ENCODE results near the gene CST11.

The CST11 gene

GRCh38 chr20:23492292-23492691 is 39.6 kb upstream of the CST11 start:
- H3K27ac ChIP-seq (ENCODE audit: low read length), result no peak overlapping the region
- H3K27me3 ChIP-seq (ENCODE audit: low read depth, low read length), result 0 out of 2 replicates have a peak, but pooled peaks cover 3% of the 10 kb centered on the region
- H3K36me3 ChIP-seq (replicated peaks; ENCODE audit: low read depth, low read length), result no peaks in the 10 kb centered on the region
- no peaks in the 10 kb centered on the region for H4K20me1 ChIP-seq (ENCODE audit: insufficient read depth, low read length)
- no peak overlapping the region for H2AFZ ChIP-seq (ENCODE audit: low read depth, low read length)
- TF ChIP-seq EZH2phosphoT487 (IDR thresholded peaks at IDR 0.05; ENCODE audit: low read depth) (no peak), CTCF (IDR thresholded peaks at IDR 0.05; ENCODE audit: low read depth, low read length) (no peak)
- no peak overlapping the region for H3K4me2 ChIP-seq (ENCODE audit: low read length)
- H3K4me1 ChIP-seq (ENCODE audit: low read length), result peaks cover 16% of the 10 kb centered on the region
- no peaks in the 10 kb centered on the region for H3K79me2 ChIP-seq (ENCODE audit: low read length)
- no peak overlapping the region for H3K4me3 ChIP-seq (ENCODE audit: low read length)
- no peak overlapping the region for H3K9ac ChIP-seq (ENCODE audit: low read length)
- no peaks in the 10 kb centered on the region for H3K9me3 ChIP-seq (ENCODE audit: insufficient read depth, low read length)

DNA sequence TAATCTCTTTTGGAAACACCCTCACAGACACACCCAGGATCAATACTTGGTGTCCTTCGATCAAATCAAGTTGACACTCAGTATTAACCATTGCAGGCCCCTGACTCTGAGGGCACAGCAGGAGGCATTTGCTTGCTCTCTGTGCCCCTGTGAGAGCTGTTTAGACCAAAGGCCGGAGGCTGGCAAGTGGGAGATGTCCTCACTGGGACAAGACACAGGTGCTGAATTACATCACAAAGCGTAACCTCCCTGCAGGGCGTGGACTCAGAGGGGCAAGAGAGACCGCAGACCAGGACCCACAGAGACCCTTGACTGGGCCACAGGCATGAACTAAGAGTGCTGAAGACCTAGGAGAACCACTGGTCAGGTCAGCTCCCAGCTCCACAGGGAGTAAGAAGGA is 38.1 kb upstream of the CST11 start, which contains the start of gene CST8:
Gene CST8 (plus strand): TSS at position 301 of the 400 bp plus-strand sequence. CDS start 551 bp downstream, outside the sequence.
- H3K36me3 ChIP-seq (replicated peaks; ENCODE audit: low read depth, low read length), result no peaks in the 10 kb centered on the region
- H3K4me2 ChIP-seq (ENCODE audit: low read length), result no peak within 1 kb of the TSS
- H3K4me3 ChIP-seq (ENCODE audit: low read length), result no peak within 1 kb of the TSS
- H3K27me3 ChIP-seq (ENCODE audit: low read depth, low read length), result 0 out of 2 replicates have a peak, but pooled peaks cover 3% of the 10 kb centered on the region
- no peaks in the 10 kb centered on the region for H3K79me2 ChIP-seq (ENCODE audit: low read length)
- H3K4me1 ChIP-seq (ENCODE audit: low read length), result peaks cover 15% of the 10 kb centered on the region
- no peaks in the 10 kb centered on the region for H3K9me3 ChIP-seq (ENCODE audit: insufficient read depth, low read length)
- no peak within 1 kb of the TSS for H2AFZ ChIP-seq (ENCODE audit: low read depth, low read length)
- TF ChIP-seq EZH2phosphoT487 (IDR thresholded peaks at IDR 0.05; ENCODE audit: low read depth) (no peak), CTCF (IDR thresholded peaks at IDR 0.05; ENCODE audit: low read depth, low read length) (no peak)
- H4K20me1 ChIP-seq (ENCODE audit: insufficient read depth, low read length), result no peaks in the 10 kb centered on the region
- no peak within 1 kb of the TSS for H3K27ac ChIP-seq (ENCODE audit: low read length)
- no peak within 1 kb of the TSS for H3K9ac ChIP-seq (ENCODE audit: low read length)

- Histone ChIP-seq H4K20me1 (ENCODE audit: insufficient read depth, low read length) (no peaks in the 10 kb centered on the region), H3K9me3 (ENCODE audit: insufficient read depth, low read length) (no peaks in the 10 kb centered on the region), H3K4me2 (ENCODE audit: low read length) (no peak overlapping the region), H3K9ac (ENCODE audit: low read length) (no peak overlapping the region), H3K36me3 (replicated peaks; ENCODE audit: low read depth, low read length) (no peaks in the 10 kb centered on the region), H3K79me2 (ENCODE audit: low read length) (no peaks in the 10 kb centered on the region), H3K4me3 (ENCODE audit: low read length) (no peak overlapping the region), H3K27ac (ENCODE audit: low read length) (no peak overlapping the region), H2AFZ (ENCODE audit: low read depth, low read length) (no peak overlapping the region), H3K27me3 (ENCODE audit: low read depth, low read length) (0 out of 2 replicates have a peak, but pooled peaks cover 3% of the 10 kb centered on the region), H3K4me1 (ENCODE audit: low read length) (peaks cover 15% of the 10 kb centered on the region)
- TF ChIP-seq CTCF (IDR thresholded peaks at IDR 0.05; ENCODE audit: low read depth, low read length) (no peak), EZH2phosphoT487 (IDR thresholded peaks at IDR 0.05; ENCODE audit: low read depth) (no peak)
Measured at GRCh38 chr20:23488996-23489395, 36.3 kb upstream of the CST11 start.

DNA sequence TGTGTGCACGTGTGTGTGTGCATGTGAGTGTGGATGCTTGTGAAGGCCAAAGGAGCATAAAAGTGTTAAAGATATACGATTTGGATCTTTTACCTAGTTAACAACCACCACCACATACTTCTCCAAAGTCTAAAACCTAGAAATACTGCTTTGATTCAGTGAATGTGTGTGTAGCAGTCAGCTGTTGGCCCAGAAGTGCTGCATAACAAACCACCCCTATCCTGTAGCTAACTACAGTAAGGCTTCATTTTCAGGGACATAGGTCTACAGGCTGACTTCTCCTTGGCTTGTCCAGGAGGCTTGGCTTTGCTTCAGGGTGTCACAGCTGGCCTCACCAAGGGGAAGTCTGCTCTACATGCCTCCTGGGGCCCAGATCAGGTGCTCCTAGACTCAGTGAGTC is 35.8 kb upstream of the CST11 start:
- TF ChIP-seq CTCF (IDR thresholded peaks at IDR 0.05; ENCODE audit: low read depth, low read length) (no peak), EZH2phosphoT487 (IDR thresholded peaks at IDR 0.05; ENCODE audit: low read depth) (no peak)
- no peaks in the 10 kb centered on the region for H3K79me2 ChIP-seq (ENCODE audit: low read length)
- no peak overlapping the region for H2AFZ ChIP-seq (ENCODE audit: low read depth, low read length)
- no peaks in the 10 kb centered on the region for H3K9me3 ChIP-seq (ENCODE audit: insufficient read depth, low read length)
- H3K4me1 ChIP-seq (ENCODE audit: low read length), result peaks cover 15% of the 10 kb centered on the region
- no peak overlapping the region for H3K27ac ChIP-seq (ENCODE audit: low read length)
- H3K36me3 ChIP-seq (replicated peaks; ENCODE audit: low read depth, low read length), result no peaks in the 10 kb centered on the region
- H3K4me2 ChIP-seq (ENCODE audit: low read length), result no peak overlapping the region
- no peaks in the 10 kb centered on the region for H4K20me1 ChIP-seq (ENCODE audit: insufficient read depth, low read length)
- H3K9ac ChIP-seq (ENCODE audit: low read length), result no peak overlapping the region
- H3K4me3 ChIP-seq (ENCODE audit: low read length), result no peak overlapping the region
- H3K27me3 ChIP-seq (ENCODE audit: low read depth, low read length), result 0 out of 2 replicates have a peak, but pooled peaks cover 3% of the 10 kb centered on the region
